GM21447 (cell line): ENCODE results near the gene RPL3.

ENCODE experiments used
- ATAC-seq: cut with Tn5 transposase; IDR thresholded peaks from one replicate; pipeline ENCODE4 v1.9.1; 2021; ENCODE audit not compliant: unreplicated experiment

The RPL3 gene

GRCh38 chr22:39284142-39284980, 35.1 kb downstream of the RPL3 start:
- no peak for ATAC-seq

DNA sequence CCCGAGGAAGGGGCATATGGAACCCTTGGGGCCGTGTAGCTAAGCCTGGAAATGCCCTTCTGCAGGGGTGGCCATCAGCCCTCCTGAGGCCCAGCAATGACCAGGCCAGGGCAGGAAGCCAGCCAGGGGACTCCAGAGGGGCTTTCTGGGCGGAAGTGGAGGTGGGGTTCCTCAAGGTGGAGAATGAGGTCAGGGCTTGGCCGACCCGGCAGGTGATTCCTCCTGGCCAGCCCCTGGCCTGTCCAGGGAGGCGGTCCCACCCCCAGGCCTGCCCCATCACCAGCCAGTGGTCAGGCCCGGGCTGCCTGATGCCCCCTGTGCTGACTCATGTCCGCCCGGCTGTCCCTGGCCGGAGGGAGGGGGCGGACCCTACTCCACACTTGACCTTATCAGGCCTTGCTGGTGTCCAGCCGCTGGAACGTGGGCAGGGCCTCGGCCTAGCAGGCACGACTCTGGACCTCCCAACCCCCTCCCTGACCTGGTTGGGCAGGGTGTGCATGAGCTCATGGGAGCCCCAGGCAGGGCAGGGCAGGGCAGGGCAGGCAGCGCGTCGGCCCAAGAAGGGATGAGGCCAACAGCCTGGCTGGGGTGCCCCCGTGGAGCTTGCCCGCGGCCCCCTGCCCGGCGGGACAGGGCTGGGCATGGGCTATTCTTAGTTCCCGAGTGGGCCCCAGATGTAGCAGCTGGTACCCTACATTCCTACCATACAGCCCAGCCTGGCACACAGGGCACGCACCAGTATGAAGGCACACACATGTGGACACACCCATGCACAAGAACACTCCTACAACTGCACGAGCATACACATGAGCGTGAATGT, 35.9 kb downstream of the RPL3 start:
- ATAC-seq = no peak

GRCh38 chr22:39282645-39283321, 36.6 kb downstream of the RPL3 start:
- no peak for ATAC-seq

GRCh38 chr22:39281126-39281525, 38.3 kb downstream of the RPL3 start:
- no peak for ATAC-seq

DNA sequence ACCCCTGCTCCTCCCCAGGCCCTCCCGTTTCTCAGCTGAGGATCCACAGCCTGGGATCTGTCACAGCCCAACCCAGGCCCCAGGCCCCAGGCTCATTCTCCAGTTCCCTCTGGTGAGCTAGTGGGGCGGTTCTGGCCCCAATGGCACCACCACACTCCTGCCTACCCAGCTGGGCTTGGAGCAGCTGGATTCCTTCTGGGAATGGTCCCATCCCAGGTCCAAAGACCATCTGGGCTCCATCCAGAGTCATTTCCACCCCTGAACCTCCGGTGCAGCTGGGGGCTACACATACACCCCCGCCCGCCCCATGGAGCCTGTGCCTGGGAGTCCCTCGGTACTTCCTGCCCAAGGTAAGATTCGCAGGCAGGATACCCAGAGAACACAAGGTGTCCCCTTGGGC, 39.2 kb downstream of the RPL3 start:
- no peak for ATAC-seq

DNA sequence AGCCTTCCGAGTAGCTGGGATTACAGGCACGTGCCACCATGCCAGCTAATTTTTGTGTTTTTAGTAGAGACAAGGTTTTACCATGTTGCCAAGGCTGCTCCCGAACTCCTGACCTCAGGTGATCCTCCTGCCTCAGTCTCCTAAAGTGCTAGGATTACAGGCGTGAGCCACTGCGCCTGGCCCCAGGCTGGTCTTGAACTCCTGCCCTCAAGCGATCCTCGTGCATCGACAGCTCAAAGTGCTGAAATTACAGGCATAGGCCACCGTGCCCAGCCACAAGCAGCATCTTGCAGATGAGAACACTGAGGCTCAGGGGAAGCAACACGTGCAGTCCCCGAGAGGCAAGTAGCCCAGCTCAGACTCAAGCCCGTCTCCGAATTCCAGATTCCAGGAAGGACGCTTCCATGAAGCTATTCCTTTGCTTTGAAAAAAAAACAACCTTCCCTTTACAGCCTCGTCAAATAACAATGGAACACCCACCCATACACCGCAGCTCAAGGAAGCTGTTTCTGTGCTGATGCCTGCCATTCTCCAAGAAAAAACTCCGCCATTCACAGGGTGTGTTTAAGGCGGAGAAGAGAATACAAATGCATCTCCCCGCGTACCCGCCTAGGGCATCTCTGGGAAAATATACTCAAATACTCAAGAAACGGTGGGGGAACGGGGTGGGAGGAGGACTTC, 40.1 kb downstream of the RPL3 start:
- ATAC-seq = no peak

DNA sequence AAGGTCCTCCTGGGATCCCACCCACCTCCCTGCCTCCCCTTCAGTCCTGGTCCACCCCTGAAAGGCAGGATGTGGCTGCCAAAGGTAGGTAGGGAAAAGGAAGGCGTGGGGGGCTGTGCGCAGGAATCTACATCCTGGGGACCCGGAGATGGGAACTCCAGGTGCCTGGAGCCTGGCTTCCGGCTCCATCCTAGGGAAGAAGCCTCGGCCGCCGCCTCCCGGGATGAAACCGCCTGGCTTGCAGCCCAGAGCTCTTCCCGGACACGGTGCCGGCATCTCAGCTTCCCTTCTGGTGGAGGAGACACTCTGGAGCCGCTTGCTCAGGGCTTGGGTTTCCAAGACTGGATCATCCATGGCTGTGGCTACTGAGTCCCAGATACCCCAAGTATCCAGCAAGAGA, 41.4 kb downstream of the RPL3 start:
- ATAC-seq = no peak

DNA sequence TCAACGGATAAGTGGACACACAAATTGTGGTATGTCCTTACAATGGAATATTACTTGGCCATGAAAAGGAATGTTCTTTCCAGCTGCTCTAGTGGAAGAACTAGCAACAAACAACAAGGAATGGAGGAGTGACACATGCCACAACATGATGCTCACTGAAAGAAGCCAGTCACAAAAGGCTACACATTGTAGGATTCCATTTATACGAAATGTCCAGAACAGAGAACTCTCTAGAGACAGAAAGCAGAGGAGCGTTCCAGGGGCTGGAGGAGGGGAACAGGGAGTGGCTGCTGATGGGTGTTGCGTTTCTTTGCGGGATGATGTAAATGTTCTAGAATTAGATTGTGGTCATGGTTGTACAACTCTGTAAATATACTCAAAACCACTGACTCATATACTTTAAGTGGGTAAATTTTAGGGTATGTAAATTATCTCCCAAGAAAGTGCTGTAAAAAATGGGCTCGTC, 42.2 kb downstream of the RPL3 start:
- no peak for ATAC-seq

DNA sequence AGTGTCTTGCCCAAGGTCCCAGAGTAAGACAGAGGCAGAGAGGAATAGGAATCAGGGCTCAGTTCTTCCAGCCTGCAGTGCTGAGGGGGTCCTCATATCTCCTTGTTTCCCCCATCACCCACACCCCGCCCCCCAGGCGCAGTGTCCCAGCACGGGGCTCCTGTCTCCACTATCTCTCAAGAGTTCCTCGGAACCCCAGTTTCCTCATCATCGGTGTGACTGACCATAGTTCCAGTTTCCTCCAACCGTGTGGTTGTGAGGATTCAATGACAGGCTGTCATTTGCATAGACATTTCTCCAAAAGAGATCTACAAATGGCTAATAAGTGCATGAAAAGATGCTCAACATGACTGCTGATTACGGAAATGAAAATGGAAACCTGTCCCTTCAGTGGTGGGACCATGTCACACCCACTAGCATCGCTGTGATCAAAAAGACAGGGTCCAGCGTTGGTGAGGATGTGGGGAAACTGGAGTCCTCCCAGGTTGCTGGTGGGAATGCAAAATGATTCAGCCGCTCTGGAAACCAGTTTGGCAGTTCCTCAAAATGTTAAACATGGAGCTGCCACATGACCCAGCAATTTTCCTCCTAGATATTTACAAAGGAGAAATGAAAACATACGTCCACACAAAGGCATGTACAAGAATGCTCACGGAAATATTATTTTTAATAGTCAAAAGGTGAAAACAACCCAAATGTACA, 42.8 kb downstream of the RPL3 start:
- ATAC-seq = no peak

DNA sequence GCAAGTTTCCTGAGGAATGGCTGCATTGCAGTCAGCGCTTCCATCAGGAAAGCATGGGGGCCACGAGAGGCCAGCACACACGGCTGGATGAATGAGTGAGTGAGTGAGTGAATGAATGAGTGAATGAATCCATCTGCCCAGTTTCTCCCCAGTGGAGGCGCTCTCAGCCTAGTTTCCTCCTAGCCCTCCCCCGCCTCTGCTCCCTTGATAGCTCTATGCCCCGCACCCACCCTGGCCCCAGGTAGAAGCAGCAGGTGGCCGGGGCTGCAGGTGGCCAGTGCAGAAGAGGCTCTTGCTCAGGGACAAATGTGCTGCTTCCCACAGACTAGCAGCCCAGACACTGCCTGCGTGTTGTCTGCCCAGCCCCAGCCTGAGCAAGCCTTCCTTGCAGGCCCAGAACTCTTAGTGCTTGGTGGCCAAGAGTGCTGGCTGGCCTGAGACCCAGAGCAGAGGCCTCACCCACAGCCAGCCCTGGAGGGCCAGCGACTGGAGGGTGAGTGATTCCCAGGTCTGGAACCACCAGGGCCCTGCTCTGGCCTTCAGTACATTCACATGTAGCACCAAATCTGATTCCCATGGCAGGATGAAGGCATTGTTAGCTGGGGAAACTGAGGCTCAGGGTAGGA, 43.5 kb downstream of the RPL3 start:
- no peak for ATAC-seq

DNA sequence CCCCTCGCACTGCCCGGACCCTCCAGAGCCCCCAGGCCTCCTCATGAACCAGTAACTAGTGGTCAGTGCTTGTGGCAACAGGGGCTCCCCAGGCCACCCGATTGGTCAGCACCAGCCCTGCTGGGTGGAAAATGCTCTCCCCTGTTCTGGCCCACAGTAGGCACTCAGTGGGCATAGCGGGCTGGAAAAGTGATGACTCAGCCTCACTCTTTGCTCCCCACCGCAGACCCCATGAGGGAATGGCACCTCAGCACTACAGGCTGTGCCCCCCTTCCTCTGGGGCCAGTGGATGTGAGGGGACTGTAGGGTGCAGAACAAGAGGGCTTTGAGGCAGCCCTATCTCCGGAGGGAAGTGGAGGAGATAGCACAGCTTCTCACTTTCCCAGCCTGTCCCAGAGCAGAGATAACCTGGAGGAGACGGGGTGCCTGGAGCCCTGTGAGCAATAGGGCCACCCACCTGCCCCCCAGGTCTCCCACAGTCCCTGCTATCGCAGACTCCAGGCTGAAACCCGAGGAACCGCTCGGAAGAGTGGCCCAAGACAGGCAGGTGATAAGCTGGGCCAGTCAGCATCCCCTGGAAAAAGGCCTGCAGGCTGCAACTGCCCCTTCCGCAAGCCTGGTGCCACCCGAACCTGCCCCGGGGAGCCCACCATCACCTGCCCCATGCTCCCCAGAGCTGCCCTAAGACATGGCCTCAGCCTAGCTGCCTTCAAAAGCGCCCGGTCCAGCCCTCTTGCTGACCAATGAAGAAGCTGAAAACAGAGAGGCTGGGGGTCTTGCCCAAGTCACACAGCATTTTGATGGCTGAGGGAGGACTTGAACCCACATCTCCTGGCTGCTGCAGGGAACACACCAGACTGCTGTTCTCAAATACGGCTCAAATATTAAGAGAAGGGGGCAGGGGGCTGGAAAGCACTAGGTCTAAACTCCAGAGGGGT, 45.2 kb downstream of the RPL3 start:
- no peak for ATAC-seq

- ATAC-seq = no peak
These were observed 48.6 kb downstream of the RPL3 start for GRCh38 chr22:39270792-39271191.

DNA sequence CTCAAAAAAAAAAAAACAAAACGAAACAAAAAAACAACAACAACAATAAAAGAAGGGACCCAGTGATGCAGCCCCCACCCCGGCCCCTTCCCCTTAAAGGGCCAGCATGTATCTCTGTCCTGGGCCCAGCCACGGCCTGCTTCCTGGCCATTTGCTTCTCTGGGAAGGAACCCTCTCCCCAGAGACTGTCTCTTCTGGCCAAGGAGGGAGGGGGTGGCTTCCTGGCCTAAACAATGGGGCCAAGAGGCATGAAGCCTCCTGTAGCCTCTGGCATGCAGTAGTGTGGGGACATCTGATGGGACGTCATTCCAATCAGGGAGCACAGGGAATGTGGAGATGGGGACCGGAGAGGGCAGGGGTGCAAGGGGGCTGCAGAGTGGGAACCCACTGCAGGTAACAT, 49.1 kb downstream of the RPL3 start:
- no peak for ATAC-seq

- ATAC-seq = no peak
These were observed 50.2 kb downstream of the RPL3 start for GRCh38 chr22:39269095-39269790.

- no peak for ATAC-seq
These were observed 50.8 kb downstream of the RPL3 start for GRCh38 chr22:39268645-39269044.

DNA sequence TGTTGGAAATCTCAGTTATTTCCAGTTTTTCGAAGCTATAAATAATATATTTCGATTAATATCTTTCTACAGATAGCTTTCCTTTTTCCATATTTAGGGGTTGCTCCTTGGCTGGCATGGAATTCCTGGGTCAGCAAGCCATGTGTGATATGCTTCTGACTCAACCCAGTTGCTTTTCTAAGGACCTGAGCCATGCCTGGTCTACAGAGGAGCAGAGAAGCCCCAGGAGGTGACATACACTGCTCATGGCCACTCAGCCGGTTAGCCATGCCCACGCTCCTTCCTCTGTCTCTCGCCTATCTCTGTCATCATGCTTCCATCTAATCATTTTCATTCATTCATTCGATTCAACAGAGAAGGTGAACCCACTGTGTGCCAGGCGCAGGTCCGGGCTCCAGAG, 51.4 kb downstream of the RPL3 start:
- no peak for ATAC-seq

GRCh38 chr22:39266398-39267030, 52.9 kb downstream of the RPL3 start:
- ATAC-seq = peak; percentile 79
